Measurements from ENCODE around the gene GPR89A.
"Not testable (repeated sequence)": the region's sequence is repeated elsewhere in the genome, so short reads cannot be mapped to it uniquely, and the experiment has no call there.

DNA sequence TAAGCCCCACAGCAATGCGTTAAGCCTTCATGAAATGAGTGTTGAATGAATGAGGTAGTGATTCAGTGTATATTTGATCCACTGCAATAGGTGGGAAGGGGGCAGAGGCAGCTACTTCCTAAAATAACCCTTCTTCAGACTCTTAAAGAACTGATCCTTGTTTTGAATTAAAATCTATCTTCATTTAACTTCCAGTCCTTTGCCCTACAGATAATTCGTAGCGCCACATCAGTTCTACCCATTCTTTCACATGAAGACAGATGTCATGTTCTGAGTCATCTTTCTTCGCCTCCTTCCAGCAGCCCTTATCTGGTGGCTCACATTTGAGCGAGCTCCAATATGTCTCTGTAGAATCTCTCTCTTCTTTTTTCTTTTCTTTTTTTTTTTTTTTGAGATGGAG lies 948 bp upstream of the GPR89A start:
- TF ChIP-seq, protein P1, sequence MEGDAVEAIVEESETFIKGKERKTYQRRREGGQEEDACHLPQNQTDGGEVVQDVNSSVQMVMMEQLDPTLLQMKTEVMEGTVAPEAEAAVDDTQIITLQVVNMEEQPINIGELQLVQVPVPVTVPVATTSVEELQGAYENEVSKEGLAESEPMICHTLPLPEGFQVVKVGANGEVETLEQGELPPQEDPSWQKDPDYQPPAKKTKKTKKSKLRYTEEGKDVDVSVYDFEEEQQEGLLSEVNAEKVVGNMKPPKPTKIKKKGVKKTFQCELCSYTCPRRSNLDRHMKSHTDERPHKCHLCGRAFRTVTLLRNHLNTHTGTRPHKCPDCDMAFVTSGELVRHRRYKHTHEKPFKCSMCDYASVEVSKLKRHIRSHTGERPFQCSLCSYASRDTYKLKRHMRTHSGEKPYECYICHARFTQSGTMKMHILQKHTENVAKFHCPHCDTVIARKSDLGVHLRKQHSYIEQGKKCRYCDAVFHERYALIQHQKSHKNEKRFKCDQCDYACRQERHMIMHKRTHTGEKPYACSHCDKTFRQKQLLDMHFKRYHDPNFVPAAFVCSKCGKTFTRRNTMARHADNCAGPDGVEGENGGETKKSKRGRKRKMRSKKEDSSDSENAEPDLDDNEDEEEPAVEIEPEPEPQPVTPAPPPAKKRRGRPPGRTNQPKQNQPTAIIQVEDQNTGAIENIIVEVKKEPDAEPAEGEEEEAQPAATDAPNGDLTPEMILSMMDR (IDR thresholded peaks at IDR 0.05; ENCODE audit: borderline replicate concordance, extremely low read depth, low read length, poor library complexity, severe bottlenecking), result not testable (repeated sequence)
- not testable (repeated sequence) for TF ChIP-seq EZH2 (IDR thresholded peaks at IDR 0.05; ENCODE audit: borderline replicate concordance, low read depth, low read length, severe bottlenecking)

Data from DND-41 (cell line).